Measurements from ENCODE around the gene TKTL1.

DNA sequence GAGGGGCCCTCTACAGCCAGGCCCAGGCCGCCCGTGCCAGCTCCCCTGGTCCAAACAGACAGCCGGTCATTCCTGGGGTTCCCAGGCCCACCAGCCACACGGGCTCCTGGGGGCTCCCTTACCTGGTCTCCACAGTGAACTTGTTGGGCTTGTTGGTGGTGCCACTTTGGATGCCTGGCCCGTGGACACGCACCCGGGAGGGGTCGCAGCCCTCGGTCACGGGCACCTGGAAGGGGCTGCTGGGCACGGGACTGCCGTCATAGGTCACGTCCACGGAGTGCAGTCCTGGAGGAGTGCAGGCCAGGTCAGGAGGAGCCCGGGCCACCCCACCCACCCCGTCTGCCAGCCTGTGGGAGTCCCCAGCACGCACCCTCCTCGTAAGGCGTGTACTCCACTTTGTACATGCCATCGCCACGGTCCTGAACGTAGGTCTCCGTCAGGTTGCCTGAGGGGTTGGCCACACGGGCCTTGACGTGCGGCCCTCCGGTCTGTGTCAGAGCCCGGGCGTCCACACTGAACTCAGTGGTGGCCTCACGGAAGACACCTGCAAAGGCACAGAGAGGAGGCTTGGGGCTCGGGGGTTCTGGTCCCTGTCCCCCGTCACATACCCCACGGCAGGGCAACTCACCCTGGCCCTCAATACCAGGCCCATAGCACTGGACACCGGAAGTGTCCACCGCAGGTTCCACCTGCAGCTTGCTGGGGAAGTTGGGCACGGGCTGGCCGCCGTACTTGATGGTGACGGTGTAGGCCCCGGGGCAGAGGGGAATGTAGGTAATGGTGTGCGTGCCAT is 64.0 kb downstream of the TKTL1 start:
- TF ChIP-seq, protein P1, sequence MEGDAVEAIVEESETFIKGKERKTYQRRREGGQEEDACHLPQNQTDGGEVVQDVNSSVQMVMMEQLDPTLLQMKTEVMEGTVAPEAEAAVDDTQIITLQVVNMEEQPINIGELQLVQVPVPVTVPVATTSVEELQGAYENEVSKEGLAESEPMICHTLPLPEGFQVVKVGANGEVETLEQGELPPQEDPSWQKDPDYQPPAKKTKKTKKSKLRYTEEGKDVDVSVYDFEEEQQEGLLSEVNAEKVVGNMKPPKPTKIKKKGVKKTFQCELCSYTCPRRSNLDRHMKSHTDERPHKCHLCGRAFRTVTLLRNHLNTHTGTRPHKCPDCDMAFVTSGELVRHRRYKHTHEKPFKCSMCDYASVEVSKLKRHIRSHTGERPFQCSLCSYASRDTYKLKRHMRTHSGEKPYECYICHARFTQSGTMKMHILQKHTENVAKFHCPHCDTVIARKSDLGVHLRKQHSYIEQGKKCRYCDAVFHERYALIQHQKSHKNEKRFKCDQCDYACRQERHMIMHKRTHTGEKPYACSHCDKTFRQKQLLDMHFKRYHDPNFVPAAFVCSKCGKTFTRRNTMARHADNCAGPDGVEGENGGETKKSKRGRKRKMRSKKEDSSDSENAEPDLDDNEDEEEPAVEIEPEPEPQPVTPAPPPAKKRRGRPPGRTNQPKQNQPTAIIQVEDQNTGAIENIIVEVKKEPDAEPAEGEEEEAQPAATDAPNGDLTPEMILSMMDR (conservative IDR thresholded peaks at IDR 0.05), result no peak
- TF ChIP-seq ZFX (IDR thresholded peaks at IDR 0.05), result no peak
